IPS-NIHi7 (cell line): ENCODE results near the gene AMDHD2.

Experiments
- DNase-seq: peaks from one replicate; pipeline ENCODE4 v3.0.0; 2012; ENCODE audit warnings: mixed read lengths; ENCODE audit errors: extremely low spot score

Gene AMDHD2

GRCh38 chr16:2482708-2483534 lies 37.2 kb upstream of the AMDHD2 start:
- no peak for DNase-seq

- no peak for DNase-seq
Measured at GRCh38 chr16:2483939-2484897, 36.0 kb upstream of the AMDHD2 start.

- DNase-seq = no peak
Measured at GRCh38 chr16:2484898-2485508, 35.2 kb upstream of the AMDHD2 start.

- no peak for DNase-seq
Measured at GRCh38 chr16:2485811-2486507, 34.2 kb upstream of the AMDHD2 start.

GRCh38 chr16:2486645-2487516 lies 33.3 kb upstream of the AMDHD2 start:
- DNase-seq = peak; percentile 36

GRCh38 chr16:2487517-2487842 lies 32.7 kb upstream of the AMDHD2 start:
- DNase-seq = no peak

- no peak for DNase-seq
Measured at GRCh38 chr16:2487903-2488531, 32.2 kb upstream of the AMDHD2 start.

GRCh38 chr16:2489581-2489980 lies 30.6 kb upstream of the AMDHD2 start:
- no peak for DNase-seq

- no peak for DNase-seq
Measured at GRCh38 chr16:2490190-2491105, 29.7 kb upstream of the AMDHD2 start.

GRCh38 chr16:2492292-2492691 lies 27.9 kb upstream of the AMDHD2 start:
- no peak for DNase-seq

- no peak for DNase-seq
Measured at GRCh38 chr16:2493605-2494004, 26.6 kb upstream of the AMDHD2 start.

- no peak for DNase-seq
Measured at GRCh38 chr16:2494616-2495015, 25.6 kb upstream of the AMDHD2 start.

- DNase-seq = no peak
Measured at GRCh38 chr16:2495041-2495440, 25.1 kb upstream of the AMDHD2 start.

- DNase-seq = no peak
Measured at GRCh38 chr16:2496223-2497115, 23.7 kb upstream of the AMDHD2 start.

GRCh38 chr16:2497116-2497630 lies 23.0 kb upstream of the AMDHD2 start:
- no peak for DNase-seq

GRCh38 chr16:2497695-2498484 lies 22.3 kb upstream of the AMDHD2 start:
- DNase-seq = no peak
